Bone marrow (tissue), 2 donors: ENCODE data around the gene HOXB9.

Experiments used
- DNase-seq, 2 donors: peaks; one replicate each; lab custom pipeline; 2025; lab: John Stamatoyannopoulos, UW

HOXB9 gene

DNA sequence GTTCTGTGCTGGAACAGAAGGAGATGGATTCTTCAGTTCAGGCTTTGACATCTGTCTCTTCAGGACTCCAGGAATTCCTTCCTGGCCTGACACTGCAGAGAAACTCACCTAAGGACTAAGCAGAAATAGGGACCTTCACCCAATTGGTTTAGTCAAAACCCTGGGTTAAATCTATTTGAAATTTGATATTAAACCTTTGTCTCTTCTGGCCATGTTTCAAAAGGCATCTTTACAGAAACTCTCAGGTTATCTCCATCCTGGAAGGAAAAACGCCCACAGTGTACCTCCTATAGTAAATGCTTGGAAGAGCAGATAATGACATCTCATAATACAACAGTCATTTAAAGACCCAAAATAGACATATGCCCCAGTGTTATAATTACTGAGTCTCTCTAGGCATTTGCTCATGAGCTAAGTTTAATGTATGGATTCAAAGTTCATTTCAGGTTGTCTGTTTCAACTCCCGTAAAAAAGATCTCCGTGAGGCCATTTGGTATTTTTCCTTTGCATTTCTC, 42.4 kb downstream of the HOXB9 start:
- no peak for DNase-seq

DNA sequence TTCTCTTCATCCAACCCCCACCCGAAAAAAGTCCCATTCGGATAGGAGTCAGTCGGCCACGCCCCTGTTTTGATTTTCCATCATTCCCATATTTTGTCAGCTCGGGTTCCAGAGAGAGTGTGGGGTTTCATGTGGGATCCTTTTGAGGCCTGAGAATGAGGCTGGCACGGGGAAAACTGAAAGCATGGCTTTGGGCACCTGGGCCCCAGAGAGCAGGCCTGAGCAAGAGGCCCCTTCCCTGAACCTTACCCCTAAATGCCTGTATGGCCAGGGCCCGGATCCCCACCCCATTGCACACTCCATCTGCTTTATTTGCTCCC, 43.4 kb downstream of the HOXB9 start:
- DNase-seq: no peak

DNA sequence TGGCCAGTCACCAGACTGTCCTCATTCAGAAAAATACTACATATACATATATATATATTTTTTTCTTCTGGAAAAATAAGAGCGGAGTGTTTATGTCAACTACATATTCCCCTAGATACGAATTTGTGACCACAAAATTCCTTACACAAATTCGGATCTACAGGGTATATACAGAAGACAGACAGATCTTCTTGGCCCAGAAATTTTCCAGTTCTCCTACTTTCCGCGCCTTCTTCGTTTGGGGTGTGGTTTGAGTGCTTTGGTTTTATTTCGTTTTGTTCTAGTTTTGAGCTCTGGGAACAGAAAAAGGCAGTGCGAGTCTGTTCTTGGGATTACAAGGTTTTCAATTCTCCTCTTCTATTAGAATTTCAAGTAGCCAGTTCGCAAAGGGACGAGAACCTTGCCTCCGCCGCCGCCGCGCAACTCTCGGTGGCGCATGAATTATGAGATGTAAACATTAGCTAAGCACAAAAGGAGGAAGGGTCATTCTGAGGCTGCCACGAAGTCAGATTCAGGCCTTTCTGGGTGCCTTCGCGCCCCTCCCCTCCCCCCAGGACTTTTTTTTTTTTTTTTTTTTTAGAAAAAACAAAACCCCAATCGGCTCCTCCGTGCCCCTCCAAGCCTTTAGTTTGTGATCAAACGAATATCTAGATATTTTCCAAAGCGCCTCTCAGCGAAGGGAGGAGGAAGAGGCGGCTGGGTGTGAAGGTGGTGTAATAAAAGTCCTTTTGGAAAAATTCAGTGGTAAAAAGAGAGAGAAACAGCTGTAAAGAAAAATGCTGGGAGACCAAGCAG, 46.2 kb downstream of the HOXB9 start:
- DNase-seq: peak in 1 of 2 donors; percentile 14

- DNase-seq: no peak
These were observed 46.7 kb downstream of the HOXB9 start for GRCh38 chr17:48579471-48579759.

DNA sequence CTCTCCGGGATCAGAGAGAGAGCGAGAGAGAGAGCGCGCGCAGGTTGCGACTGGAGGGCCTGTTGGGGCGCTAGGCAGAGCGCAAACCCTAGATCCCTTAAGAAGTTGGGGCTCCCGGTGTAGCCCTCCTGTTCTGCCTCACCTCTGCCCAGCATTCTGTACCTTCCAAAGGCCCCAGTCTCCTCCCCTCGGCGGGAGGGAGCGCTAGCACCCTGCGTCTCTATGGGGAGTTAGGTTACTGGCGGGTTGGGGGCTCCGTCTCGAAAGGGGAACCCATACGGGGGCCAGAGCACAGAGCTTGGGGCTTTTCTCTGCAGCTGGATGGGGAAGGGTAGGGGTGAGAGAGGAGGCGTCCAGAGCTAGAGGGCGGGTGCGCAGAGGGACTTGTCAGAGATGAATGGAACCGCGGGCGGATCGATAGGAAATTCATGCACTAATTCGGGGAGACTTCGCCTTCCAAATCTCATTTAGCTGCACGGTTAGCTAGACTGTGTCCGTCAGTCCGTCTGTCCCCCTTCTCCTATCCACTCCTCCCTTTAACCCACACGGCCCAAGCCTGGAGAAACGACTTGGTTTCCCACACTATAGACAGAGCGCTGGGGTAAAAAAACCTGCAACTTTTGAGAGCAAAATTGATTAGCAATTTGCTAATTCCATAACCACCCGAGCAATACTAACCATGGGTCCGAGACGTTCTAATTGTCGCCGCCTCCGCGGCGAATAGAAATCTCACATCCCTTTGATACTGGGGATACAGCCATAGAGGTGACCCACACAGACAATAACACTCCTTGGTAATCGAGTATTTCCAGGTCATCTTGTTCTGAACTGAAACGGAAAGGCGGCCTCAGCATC, 47.3 kb downstream of the HOXB9 start:
- peak in 1 of 2 donors; percentile 77 for DNase-seq

DNA sequence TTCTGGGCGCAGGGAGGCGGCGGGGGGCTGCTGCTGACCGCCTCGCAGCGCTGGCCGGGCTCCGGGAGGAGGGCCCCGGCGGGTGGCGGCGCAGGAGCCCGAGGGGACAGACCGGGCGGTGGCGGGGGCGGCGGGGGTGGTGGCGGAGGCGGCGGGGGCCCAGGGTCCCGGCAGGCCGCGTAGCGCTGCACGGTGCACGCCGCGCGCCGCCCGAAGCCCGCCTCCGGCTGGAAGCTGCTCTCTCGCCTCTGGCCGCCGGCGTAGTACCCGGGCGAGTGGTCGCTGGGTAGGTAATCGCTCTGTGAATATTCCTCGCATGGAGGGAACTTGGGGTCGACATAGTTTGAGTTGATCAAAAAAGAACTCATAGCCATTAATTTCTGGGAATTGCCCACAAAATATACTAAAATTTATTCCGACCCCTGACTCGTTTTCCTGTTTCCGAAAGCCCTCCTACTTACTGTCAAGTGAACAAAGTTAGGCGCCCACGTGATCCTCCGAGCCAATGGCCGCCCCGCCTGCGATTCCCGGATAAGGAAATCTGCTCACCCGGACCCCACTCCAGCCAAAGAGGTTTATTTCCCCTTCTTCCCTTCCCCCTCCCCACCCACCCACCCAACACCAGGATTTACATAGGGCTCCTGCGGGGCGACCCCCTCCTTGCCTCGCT, 48.1 kb downstream of the HOXB9 start, which contains the start of gene HOXB4:
Gene HOXB4, minus strand, starts transcription at position 405 of the 670 bp plus-strand sequence. Its CDS starts 31 bp downstream, at position 374.
- DNase-seq: peak in 1 of 2 donors; percentile 77

DNA sequence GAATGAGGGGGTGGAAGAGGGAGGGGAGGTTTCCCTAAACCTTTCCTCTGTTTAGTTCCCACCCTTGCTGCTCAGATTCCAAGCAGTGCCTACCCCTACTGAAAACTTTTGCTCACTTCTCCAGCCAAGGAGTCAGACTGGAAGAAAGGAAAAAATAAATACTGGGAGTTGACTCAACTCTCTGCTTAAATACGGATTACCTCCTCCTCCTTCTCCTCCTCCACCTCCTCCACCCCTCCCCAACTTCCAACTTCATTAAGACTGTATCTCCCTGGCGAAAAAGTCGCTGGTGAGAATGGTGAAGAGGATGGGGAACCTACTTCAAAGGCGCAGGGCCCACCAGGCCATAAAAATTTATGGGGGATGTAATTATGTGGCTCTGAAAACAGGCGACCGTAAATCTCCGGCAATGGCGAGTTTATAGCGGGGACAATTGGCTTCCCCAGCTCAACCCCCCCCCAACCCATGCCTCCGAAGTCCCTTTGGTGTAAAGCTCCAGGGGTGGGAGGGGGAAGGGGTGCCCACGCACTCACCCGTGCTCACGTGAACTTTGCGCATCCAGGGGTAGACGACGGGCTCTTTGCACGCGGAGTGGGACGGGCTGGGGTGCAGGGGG, 48.7 kb downstream of the HOXB9 start:
- peak in 1 of 2 donors; percentile 29 for DNase-seq

DNA sequence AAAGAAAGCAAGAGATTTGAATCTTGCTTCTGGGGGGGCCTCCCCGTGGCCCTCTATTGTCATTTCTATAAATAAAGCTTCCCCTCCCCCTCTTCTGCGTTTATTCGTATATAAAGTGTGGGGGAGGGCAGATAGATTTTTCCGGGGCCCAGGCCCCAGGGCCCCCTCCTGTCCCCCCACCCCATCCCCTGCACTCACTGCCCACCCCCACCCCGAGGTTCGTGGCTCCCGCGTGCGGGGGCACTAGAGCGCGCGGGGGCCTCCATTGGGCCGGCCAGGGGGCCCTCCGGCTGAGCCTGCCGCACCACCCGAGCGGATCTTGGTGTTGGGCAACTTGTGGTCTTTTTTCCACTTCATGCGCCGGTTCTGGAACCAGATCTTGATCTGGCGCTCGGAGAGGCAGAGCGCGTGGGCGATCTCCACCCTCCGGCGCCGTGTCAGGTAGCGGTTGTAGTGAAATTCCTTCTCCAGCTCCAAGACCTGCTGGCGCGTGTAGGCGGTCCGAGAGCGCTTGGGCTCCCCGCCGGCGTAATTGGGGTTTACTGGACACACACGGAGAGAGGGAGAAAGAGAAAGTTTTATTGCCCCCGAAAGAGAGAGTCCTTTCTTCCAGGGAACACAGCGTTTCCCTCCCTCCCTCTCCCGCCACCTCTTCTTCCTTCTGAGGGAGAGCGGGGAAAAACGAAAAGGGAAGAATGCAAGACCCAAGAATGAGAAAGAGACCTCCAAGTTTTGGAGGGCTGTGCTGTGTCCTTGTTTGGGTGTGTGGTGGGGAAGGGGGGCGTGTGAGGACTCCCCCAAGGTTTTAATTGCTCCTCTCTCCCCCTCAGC, 49.5 kb downstream of the HOXB9 start:
- DNase-seq: no peak

DNA sequence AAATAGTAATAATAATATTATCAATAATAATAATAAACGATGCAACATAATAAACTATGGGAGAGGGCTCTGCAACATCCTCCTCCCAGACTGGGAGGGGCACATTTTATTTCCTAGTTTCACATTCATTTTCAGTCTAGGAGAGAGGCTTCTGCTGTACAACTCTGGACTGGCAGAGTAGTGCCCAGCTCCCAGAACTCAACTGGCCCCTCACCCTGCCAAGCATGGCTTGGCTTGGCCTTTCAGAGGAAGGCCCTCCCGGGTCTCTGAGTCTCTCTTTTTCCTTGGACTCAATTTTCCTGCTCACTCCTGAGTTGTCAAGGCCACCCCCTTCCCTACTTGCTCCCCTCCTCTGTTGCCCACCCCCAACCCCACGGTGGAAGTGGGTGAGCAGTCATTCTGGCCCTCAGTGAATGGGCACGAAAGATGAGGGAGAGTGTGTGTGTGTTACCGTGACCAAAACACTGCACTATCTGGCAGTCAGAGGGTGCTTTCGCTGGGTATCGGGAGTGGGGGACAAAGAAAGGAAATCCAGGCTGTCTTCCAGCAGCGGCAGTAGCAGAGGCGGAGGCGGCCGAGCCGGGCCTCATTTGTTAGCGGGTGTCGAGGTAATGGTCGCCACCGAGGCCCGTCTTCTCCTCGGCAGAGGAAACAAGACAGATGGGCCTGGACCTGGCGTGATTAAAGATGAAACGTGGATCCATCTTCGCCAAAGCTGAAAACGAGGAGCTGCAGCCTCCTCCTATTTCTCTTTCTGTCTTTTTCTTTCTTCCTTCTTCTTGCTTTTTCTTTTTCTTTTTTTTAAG, 50.3 kb downstream of the HOXB9 start:
- DNase-seq: no peak

GRCh38 chr17:48575066-48575582, 51.0 kb downstream of the HOXB9 start:
- no peak for DNase-seq

GRCh38 chr17:48574505-48575065, 51.6 kb downstream of the HOXB9 start:
- DNase-seq: no peak

- no peak for DNase-seq
These were observed 54.2 kb downstream of the HOXB9 start for GRCh38 chr17:48571826-48572417.
